GM15510 (cell line): ENCODE data around the gene FSD1L.

ENCODE experiments used
- POLR2A ChIP-seq: IDR thresholded peaks from 3 replicates; pipeline ENCODE4 v1.6.1; 2011; ENCODE audit warnings: borderline replicate concordance; ENCODE audit not compliant: insufficient read length; ENCODE audit errors: extremely low read depth

Gene FSD1L

DNA sequence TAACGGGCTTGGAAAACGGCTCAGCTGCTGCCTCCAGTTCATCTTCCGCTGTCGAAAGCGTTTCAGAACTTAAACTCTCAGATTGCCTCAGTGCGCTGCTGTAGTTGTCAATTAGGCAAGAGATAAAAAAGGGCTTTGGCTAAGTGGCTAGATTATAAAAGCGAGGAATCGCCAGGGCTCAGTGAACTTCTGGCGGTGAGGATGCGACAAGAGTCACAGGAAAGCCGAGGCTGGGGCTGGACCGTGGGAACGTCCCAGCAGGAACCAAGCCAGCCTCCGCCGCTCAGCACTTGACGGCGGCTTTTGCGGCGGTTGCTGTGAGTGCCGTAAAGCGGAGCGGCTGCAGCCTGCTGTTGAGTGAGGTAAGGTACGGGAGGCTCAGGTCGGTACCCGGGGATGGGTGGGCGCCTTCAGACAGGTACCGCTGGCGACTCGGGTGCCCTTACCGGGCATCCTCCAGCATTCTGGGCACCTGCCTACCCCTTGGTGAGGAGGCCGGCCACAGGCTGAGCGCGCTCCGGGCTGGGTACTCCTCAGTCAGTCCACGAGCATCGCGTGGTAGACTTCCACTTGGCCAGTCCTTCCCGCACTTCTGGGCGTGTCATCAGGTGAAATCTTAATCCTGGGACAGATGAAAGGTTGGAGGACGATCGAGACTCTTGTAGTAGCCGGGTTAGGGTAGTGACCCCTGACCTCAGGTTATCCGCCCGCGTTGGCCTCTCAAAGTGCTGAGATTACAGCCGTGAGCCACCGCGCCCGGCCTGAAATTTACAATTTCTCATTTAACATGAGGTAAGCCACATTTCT is 110.2 kb downstream of the FSD1L start, which contains the start of gene FKTN:
Gene FKTN, plus strand, starts transcription at position 328 of the 807 bp plus-strand sequence. CDS start 16,902 bp downstream, outside the sequence.
- peak; percentile 92 for TF ChIP-seq POLR2A

DNA sequence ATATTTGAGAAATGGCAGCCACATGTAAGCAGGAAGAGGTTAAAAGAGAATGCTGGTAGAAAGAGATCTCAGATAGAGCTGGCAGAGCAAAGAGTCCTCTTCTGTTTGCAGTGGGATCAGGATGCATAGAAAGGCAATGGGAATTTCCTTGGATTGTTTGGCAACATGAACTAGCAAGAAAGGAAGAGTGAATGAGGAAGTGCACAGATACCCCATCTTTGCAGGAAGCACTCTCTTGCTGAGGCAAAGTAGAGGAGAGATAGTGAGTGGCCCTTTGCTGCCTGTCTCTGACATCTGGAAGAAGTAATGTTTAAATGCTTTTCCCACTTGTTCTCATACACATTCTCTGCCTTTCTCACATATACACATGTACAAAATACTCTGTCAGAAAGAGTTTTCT is 124.6 kb downstream of the FSD1L start:
- no peak for TF ChIP-seq POLR2A

DNA sequence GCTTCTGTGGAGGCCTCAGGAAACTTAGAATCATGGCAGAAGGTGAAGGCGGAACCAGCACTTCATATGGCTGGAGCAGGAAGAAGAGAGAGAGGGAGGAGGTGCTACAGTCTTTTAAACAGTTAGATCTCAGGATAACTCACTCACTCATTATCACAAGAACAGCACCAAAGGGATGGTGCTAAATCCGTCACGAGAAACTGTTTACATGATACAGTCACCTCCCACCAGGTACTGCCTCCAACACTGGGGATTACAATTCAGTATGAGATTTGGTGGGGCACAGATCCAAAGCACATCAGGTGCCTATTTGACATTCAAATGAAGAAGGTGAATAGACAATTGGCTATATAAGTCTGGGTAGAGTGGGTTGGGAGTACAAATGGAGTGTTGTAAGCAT is 145.3 kb downstream of the FSD1L start:
- TF ChIP-seq POLR2A, result no peak
